Measurements from ENCODE around the gene HTRA3. TPM values are rescaled to one million over a fixed set of nuclear protein-coding genes. Genes with fewer than 3 reads are reported as not detected.

Gene HTRA3
- total RNA-seq, 1 donor from 2014 or later = 3.4 TPM

GRCh38 chr4:8324640-8325239, 55.2 kb downstream of the HTRA3 start:
- TF ChIP-seq CTCF (conservative IDR thresholded peaks at IDR 0.05) = no peak
- no peaks in the 10 kb centered on the region for H3K4me1 Mint-ChIP-seq
- no peaks in the 10 kb centered on the region for H3K36me3 Mint-ChIP-seq (ENCODE audit: low read depth)
- H3K4me3 Mint-ChIP-seq = no peak overlapping the region
- H3K27me3 Mint-ChIP-seq (ENCODE audit: low read depth) = no peaks in the 10 kb centered on the region
- H3K9me3 Mint-ChIP-seq = no peaks in the 10 kb centered on the region
- DNase-seq (ENCODE audit: low read depth, low spot score) = no peak
- peak overlapping the region; percentile 67 for H3K27ac Mint-ChIP-seq (ENCODE audit: unreplicated experiment)

- no peaks in the 10 kb centered on the region for H3K4me1 Mint-ChIP-seq
- no peaks in the 10 kb centered on the region for H3K9me3 Mint-ChIP-seq
- no peak for DNase-seq (ENCODE audit: low read depth, low spot score)
- peak overlapping the region; percentile 67 for H3K27ac Mint-ChIP-seq (ENCODE audit: unreplicated experiment)
- no peaks in the 10 kb centered on the region for H3K36me3 Mint-ChIP-seq (ENCODE audit: low read depth)
- TF ChIP-seq CTCF (conservative IDR thresholded peaks at IDR 0.05) = no peak
- no peak overlapping the region for H3K4me3 Mint-ChIP-seq
- no peaks in the 10 kb centered on the region for H3K27me3 Mint-ChIP-seq (ENCODE audit: low read depth)
Observed at GRCh38 chr4:8325291-8325973, 55.9 kb downstream of the HTRA3 start.

- no peaks in the 10 kb centered on the region for H3K36me3 Mint-ChIP-seq (ENCODE audit: low read depth)
- DNase-seq (ENCODE audit: low read depth, low spot score) = no peak
- no peaks in the 10 kb centered on the region for H3K27me3 Mint-ChIP-seq (ENCODE audit: low read depth)
- no peak for TF ChIP-seq CTCF (conservative IDR thresholded peaks at IDR 0.05)
- no peak overlapping the region for H3K27ac Mint-ChIP-seq (ENCODE audit: unreplicated experiment)
- H3K4me1 Mint-ChIP-seq = no peaks in the 10 kb centered on the region
- no peak overlapping the region for H3K4me3 Mint-ChIP-seq
- H3K9me3 Mint-ChIP-seq = no peaks in the 10 kb centered on the region
Observed at GRCh38 chr4:8326206-8326605, 56.7 kb downstream of the HTRA3 start.

- DNase-seq (ENCODE audit: low read depth, low spot score) = no peak
- Mint-ChIP-seq H3K36me3 (ENCODE audit: low read depth) (no peaks in the 10 kb centered on the region), H3K9me3 (no peaks in the 10 kb centered on the region), H3K4me1 (no peaks in the 10 kb centered on the region), H3K4me3 (no peak overlapping the region), H3K27ac (ENCODE audit: unreplicated experiment) (no peak overlapping the region), H3K27me3 (ENCODE audit: low read depth) (no peaks in the 10 kb centered on the region)
- TF ChIP-seq CTCF (conservative IDR thresholded peaks at IDR 0.05) = no peak
Observed at GRCh38 chr4:8328456-8328855, 58.9 kb downstream of the HTRA3 start.

GRCh38 chr4:8328866-8329559, 59.5 kb downstream of the HTRA3 start:
- no peaks in the 10 kb centered on the region for H3K27me3 Mint-ChIP-seq (ENCODE audit: low read depth)
- H3K27ac Mint-ChIP-seq (ENCODE audit: unreplicated experiment) = no peak overlapping the region
- no peak for DNase-seq (ENCODE audit: low read depth, low spot score)
- H3K36me3 Mint-ChIP-seq (ENCODE audit: low read depth) = no peaks in the 10 kb centered on the region
- no peak overlapping the region for H3K4me3 Mint-ChIP-seq
- no peak for TF ChIP-seq CTCF (conservative IDR thresholded peaks at IDR 0.05)
- H3K4me1 Mint-ChIP-seq = no peaks in the 10 kb centered on the region
- no peaks in the 10 kb centered on the region for H3K9me3 Mint-ChIP-seq

All from neural crest cell (in vitro differentiated cells).